Activated CD4-positive, CD25-positive, alpha-beta regulatory T cell treated with anti-CD3 and anti-CD28 coated beads, Interleukin-2, amount 50 U/mL, for 24 hours (primary cell): ENCODE data around the gene ZNF578.
"Not testable (repeated sequence)": the region's sequence is repeated elsewhere in the genome, so short reads cannot be mapped to it uniquely, and the experiment has no call there.

Experiments
- ATAC-seq, 2 donors: fragments of 150-1000 bp; cut with Tn5 transposase; one replicate each; pipeline ENCODE4 v1.10.0; 2021; ENCODE audit warnings: mild to moderate bottlenecking in 1 of 2, moderate library complexity in 1 of 2

ZNF578 gene

DNA sequence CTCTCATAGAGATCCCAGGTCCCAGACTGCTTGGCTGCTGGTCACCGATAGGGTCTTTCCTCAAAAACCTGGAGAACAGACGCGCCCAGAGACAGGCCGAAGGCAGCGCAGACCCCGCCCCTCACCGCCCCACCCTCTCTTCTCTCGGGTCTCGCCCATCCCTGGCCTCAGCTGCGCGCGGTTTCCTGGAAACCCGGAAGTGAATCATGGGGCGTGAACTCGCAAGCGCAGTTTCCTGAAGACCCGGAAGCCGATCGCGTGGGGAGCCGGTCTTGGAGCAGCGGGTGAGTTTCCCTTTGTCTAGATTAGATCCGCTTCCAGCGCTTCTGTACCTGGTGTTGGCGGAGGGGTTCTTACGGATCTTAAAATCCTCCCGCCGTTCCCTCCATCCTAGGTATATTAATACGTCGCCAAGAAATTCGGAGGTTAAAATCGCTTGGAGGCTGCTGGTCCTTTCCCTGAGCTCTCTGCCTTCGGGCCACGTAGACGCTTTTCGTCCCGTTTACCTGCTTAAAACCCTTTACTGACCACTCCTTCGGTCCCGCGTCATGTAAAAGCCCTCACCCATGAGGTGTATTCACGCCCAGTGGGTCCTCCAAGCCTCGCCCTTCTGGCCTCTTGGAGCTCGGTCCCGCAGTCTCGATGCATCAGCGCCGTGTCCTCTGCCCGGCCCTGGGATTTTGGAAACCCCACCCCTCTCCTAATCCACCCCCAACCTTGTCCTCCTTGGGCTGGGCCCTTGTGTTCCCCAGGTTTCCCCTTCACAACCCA is at the start of gene ZNF578:
Gene ZNF578, plus strand, starts transcription at position 230 of the 771 bp plus-strand sequence. CDS start 48,293 bp downstream, outside the sequence.
- peak; percentile 68 to 80 for ATAC-seq

- no peak for ATAC-seq
Measured at GRCh38 chr19:52410276-52410675, 43.1 kb upstream of the ZNF578 start.

- no peak for ATAC-seq
Measured at GRCh38 chr19:52415711-52416110, 37.6 kb upstream of the ZNF578 start.

- no peak for ATAC-seq
Measured at GRCh38 chr19:52428937-52429336, 24.4 kb upstream of the ZNF578 start, which contains the start of gene ZNF534. TSS of gene ZNF534 (plus strand) at chr19:52429148. CDS start at chr19:52431475, 2,327 bp downstream.

GRCh38 chr19:52442179-52442578 is 11.2 kb upstream of the ZNF578 start:
- ATAC-seq, result no peak

DNA sequence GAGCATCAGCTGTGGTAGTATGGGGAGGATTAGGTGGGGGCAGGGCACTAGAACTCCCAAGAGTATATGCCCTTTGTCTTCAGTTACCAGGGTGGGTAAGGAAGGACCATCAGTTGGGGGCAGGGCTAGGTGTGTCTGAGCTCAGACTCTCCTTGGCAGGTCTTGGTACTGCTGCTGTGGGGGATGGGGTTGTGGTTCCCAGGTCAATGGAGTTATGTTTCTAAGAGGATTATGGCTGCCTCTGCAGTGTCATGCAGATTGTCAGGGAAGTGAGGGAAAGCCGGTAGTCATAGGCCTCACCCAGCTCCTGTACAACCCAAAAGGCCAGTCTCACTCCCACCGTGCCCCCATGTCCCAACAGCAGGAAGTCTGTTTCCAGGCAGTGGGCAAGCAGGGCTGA is 8.8 kb upstream of the ZNF578 start:
- no peak for ATAC-seq

DNA sequence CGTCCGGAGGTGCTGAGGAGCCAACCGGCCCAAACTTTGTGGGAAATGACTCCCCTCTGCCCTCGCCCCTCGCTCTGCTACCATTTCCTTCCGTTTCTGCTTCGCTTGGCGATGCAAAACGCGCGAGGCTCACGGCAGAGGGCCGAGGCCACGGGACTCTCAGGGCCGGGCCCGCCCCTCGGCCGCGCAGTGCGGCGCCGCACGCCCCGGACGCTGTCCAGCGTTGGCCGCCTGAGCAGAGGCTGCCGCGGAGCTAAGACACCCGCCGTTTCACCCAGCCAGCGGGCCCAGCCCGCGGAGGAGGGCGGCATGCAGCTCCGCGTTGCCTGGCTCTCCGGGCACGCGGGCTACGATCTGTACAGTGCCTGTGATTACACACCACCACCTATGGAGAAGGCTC is 2.1 kb upstream of the ZNF578 start:
- ATAC-seq, result no peak

GRCh38 chr19:52464798-52465470 is 11.6 kb downstream of the ZNF578 start:
- ATAC-seq, result no peak

DNA sequence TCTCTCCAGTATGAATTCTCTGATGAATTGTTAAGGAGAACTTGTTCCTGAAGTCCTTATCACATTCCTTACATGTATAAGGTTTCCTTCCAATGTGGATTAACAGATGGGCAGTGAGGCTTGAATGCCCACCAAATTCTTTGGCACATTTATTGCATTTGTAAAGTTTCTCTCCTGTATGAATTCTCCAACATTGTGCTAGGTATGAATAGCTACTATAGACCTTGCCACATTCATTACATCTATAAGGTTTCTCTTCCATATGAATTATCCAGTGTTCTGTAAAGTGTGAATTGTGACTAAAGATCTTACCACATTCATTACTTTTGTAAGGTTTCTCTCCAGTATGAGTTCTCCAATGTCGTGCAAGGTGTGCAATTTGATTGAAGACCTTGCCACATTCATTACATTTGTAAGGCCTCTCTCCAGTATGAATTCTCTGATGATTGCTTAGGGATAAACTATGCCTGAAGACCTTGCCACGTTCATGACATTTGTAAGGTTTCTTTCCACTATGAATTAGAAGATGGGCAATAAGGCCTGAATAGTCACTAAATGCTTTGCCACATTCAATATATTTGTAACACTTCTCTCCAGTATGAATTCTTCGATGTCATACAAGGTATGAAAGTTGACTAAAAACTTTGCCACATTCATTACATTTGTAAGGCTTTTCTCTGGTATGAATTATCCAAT is 20.4 kb downstream of the ZNF578 start:
- no peak for ATAC-seq

GRCh38 chr19:52474351-52475127 is 21.2 kb downstream of the ZNF578 start:
- no peak for ATAC-seq

- ATAC-seq, result not testable (repeated sequence)
Measured at GRCh38 chr19:52484111-52484743, 30.9 kb downstream of the ZNF578 start.

- ATAC-seq, result not testable (repeated sequence)
Measured at GRCh38 chr19:52485064-52485463, 31.7 kb downstream of the ZNF578 start.

GRCh38 chr19:52485561-52486240 is 32.3 kb downstream of the ZNF578 start:
- not testable (repeated sequence) for ATAC-seq

DNA sequence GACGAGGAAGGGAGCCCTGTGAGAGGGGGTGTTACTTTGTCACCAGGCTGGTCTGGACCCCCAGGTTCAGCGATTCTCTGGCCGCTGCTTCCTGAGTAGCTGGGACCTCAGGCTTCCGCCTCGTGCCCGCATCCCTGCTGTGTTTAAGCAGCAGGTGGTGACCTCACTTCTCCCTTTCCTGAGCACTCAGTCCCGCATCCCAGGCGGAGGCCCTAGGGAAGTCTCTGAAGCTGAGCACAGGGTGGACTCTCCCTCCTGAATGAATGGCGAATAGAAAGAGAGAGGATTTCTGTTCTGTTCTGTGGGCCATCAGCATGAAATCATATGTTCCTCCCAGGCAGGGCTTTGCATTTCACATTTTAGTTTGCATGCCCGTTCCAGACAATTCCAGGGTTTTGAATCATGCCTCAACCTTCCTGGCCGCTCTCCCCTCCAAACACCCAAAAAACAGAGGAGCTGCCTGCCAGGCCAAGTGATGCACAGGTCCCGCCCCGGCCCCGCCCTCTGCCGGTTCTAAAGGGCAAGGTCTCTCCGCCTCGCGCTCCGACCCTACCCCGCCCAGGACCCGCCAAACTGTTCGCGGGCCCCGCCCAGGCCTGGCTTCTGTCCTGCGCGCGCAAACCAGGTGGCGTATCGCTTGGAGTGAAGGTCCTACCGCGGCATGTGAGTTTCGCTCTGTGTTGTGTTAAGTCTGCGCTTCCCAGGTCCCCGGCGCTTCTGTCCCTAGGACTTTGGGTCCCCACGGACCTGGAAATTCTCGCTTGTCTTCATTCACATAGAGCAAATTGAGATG is 39.0 kb downstream of the ZNF578 start:
- no peak for ATAC-seq

GRCh38 chr19:52492994-52493470 is 39.7 kb downstream of the ZNF578 start:
- no peak for ATAC-seq

- ATAC-seq, result no peak
Measured at GRCh38 chr19:52494518-52494917, 41.2 kb downstream of the ZNF578 start.

DNA sequence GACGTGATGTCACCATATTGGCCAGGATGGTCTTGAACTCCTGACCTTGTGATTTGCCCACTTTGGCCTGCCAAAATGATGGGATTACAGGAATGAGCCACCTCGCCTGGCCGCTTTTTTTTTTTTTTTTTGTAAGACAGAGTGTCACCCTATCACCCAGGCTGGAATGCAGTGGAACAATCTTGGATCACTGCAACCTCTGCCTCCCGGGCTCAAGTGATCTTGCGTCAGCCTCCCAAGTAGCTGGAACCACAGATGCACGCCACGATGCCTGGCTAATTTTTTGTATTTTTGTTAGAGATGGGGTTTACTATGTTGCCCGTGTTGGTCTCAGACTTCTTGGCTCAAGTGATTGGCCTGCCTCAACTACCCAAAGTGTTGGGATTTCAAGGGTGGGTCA is 45.2 kb downstream of the ZNF578 start:
- ATAC-seq, result no peak

DNA sequence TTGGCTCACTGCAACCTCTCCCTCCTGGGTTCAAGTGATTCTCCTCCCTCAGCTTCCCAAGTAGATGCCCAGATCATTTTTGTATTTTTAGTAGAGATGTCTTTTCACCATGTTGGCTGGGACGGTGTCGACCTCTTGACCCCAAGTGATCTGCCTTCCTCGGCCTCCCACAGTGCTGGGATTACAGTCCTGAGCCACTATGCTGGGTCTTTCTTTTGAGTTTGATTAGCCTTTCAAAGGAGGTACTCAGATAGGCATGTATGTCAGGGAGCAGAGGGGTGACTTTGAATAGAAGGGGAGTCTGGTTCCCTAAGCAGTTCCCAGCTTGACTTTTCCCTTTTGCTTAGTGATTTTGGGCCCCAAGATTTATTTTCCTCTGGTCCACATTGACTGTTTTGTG is 47.1 kb downstream of the ZNF578 start:
- not testable (repeated sequence) for ATAC-seq

DNA sequence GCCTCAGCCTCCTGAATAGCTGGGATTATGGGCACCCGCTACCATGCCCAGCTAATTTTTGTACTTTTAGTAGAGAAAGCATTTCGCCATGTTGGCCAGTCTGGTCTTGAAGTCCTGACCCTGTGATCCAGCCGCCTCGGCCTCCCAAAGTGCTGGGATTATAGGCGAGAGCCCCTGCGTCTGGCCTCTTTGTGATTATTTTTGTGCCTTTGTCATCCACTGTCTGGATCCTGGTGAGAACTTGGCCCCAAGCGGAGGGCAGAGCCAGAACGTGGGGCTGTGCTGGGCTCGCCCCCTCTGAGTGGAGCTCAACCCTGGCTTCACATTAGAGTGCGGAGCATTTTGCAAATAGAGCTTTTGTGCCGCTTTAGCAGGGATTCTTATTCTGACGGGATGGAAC is 47.6 kb downstream of the ZNF578 start:
- ATAC-seq, result not testable (repeated sequence)

DNA sequence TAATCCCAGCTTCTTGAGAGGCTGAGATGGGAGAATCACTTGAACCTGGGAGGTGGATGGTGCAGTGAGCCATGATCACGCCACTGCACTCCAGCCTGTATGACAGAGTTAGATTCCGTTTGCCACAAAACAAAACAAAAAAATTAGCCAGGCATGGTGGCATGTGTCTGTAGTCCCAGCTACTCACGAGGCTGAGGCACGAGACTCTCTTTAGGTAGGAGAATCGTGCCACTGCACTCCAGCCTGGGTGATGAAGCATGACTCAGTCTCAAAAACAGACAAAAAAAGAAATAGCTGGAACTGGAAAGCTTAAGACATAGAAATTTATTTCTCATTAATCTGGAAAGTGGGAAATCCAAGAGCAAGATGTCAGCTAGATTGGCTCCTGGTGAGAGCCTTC is 53.9 kb downstream of the ZNF578 start:
- ATAC-seq, result no peak

- ATAC-seq, result no peak
Measured at GRCh38 chr19:52516191-52516590, 62.8 kb downstream of the ZNF578 start.
